NCI-H1417 treated with DMSO at 0.1 percent for 48 hours (cell line): ENCODE measurements around the gene LRRFIP1.
"Not testable (repeated sequence)": the region's sequence is repeated elsewhere in the genome, so short reads cannot be mapped to it uniquely, and the experiment has no call there.

ENCODE experiments used
- DNase-seq: peaks from one replicate; lab custom pipeline; 2025; lab: John Stamatoyannopoulos, UW

Gene LRRFIP1

DNA sequence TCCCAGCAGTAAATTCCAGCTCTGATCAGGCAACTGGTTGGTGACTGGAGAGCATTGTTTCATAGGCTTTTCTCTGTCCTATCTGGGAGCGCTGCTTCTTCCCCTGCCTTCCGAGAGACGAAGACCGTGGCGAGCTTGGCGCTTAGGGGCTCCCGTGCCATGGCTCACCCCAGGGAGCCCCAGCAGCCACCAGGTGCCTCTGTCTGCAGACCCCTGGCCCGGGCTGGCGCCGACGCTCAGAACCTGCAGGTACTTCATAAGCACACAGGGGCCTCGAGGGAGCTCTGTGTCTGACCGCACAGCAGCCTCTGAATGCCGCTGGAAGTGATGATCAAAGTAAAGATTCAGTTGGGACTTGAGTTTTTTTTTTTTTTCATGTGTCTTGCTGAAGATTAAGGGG, 152.1 kb downstream of the LRRFIP1 start:
- DNase-seq = no peak

GRCh38 chr2:237782181-237782580, 154.8 kb downstream of the LRRFIP1 start:
- no peak for DNase-seq

- DNase-seq = not testable (repeated sequence)
Observed at GRCh38 chr2:237783678-237784077, 156.3 kb downstream of the LRRFIP1 start.

GRCh38 chr2:237786936-237787335, 159.5 kb downstream of the LRRFIP1 start:
- DNase-seq = no peak

GRCh38 chr2:237790353-237790752, 163.0 kb downstream of the LRRFIP1 start:
- DNase-seq = no peak

GRCh38 chr2:237791977-237792727, 164.8 kb downstream of the LRRFIP1 start:
- DNase-seq = no peak

GRCh38 chr2:237797253-237797652, 169.9 kb downstream of the LRRFIP1 start:
- DNase-seq = no peak

DNA sequence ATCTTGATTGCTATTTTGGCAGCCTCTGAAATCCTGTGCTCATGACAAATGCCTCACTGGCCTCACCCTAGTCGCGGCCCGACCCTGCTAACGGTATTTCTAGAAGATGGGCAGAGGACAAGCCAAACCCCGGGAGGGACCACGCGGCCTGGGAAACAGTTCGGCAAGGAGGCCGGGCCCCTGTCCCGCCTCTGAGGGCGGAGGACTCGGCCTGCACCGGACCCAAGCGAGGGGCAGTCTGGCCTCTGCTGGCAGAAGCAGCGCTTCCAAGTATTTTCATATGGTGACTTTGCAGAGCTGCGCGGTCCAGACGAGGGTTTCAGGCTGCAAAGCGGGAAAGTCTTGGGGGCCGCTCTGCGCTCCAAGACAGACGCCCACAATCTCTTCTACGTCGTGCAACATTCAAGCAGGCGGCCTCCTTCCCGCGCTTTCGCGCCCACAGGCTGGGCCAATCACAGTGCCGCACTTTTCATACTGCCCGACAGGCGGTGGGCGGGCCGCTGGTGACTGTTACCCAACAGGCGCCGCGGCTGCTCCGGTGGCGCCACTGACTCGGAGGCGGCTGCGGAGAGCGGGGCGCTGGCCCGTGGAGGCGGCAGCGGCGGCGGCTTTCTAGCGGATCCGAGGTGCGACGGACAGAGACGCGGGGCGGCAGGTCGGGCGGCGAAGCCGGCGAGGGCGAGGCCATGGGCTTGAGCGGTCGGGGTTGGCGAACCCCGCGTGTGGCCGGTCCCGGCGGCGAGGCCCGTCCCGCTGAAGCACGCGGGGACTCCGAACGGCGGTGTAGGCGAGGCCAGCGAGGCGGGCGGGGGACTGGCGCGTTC, 171.1 kb downstream of the LRRFIP1 start, which contains the start of gene RBM44:
Gene RBM44, plus strand, starts transcription at position 544 of the 824 bp plus-strand sequence. CDS start 14,831 bp downstream, outside the sequence.
- no peak for DNase-seq

GRCh38 chr2:237799060-237799428, 171.7 kb downstream of the LRRFIP1 start:
- no peak for DNase-seq

- no peak for DNase-seq
Observed at GRCh38 chr2:237801466-237801865, 174.1 kb downstream of the LRRFIP1 start.

GRCh38 chr2:237806334-237806733, 178.9 kb downstream of the LRRFIP1 start:
- no peak for DNase-seq

GRCh38 chr2:237815637-237816036, 188.2 kb downstream of the LRRFIP1 start:
- no peak for DNase-seq

DNA sequence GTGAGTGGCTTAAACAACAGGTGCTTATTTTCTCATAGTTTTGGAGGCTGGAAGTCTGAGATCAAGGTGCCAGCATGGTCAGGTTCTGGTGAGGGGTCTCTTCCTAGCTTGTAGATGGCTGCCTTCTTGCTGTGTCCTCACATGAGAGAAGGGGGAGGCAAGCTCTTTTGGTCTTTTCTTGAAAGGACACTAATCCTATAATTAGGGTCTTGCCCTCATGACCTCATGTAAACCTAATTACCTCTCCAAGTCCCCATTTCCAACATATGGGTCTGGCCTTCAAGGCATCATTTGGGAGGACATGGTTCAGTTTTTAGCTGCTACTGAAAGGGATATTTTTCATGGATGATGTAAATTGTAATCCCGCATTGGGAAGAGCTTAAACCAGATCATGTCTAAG, 189.1 kb downstream of the LRRFIP1 start:
- no peak for DNase-seq

GRCh38 chr2:237818066-237818473, 190.7 kb downstream of the LRRFIP1 start:
- DNase-seq = no peak

DNA sequence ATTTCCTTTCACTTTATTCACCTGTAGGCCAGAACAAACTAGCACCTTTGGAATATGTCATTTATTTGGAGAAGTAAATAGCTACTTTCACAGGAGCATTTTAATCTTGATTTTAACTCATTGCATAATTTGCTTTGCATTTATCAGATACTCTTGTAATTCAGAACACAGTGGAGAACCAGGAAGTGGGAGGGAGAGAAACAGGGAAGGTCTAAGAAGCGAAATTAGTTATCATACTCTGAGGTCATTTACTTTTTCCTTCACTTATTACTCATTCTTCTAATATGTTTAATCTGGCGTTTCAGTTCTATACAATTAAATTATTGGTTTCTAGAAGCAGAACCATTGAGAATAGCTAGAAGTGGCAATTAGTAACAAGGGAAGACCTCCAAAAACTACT, 191.8 kb downstream of the LRRFIP1 start:
- no peak for DNase-seq

- no peak for DNase-seq
Observed at GRCh38 chr2:237820421-237820820, 193.0 kb downstream of the LRRFIP1 start.

GRCh38 chr2:237823544-237823943, 196.2 kb downstream of the LRRFIP1 start:
- no peak for DNase-seq

- no peak for DNase-seq
Observed at GRCh38 chr2:237824085-237824484, 196.7 kb downstream of the LRRFIP1 start.

GRCh38 chr2:237827421-237827987, 200.1 kb downstream of the LRRFIP1 start:
- DNase-seq = no peak
